HepG2 (cell line): Measurements from ENCODE around the gene C3orf22. TPM values are rescaled to one million over a fixed set of nuclear protein-coding genes. Genes with fewer than 3 reads are reported as not detected.

Source experiments
- ATAC-seq: fragments of 200-7000 bp; cut with Tn5 transposase; 3 replicates; pipeline ENCODE4 v1.9.1; 2020; ENCODE audit warnings: mild to moderate bottlenecking, moderate library complexity
- BruUV-seq: library from RNA; stranded (reverse); fragments of 400-500 nt; replicated peaks from 2 replicates; lab custom pipeline; 2021; lab: Mats Ljungman, UMichigan
- CTCF ChIA-PET: fragments of 300-600 bp; formaldehyde crosslinking; extraction: SDS; loops from one replicate; lab custom pipeline; 2021; ENCODE audit warnings: low total read pairs, inconsistent platforms, low intra/inter-chr PET ratio; lab: Yijun Ruan, JAX
- POLR2A ChIA-PET: fragments of 350-600 bp; sonication (Branson Sonifier 250); formaldehyde crosslinking; loops from one replicate; lab custom pipeline; 2020; ENCODE audit warnings: antibody characterized with exemption, inconsistent platforms; lab: Yijun Ruan, JAX
- DNase-seq: peaks from one replicate; pipeline ENCODE4 v3.0.0-alpha.2; 2015; ENCODE audit warnings: low spot score
- FAIRE-seq: peaks from 3 replicates; lab custom pipeline; 2011; peaks lifted over from hg19 to GRCh38; lab: Jason Lieb, UNC
- H2AFZ ChIP-seq: one replicate; pipeline ENCODE4 v1.6.1; 2011; ENCODE audit warnings: low read length, inconsistent platforms
- H3K27ac ChIP-seq: fragments of 300-600 bp; 3 replicates; pipeline ENCODE4 v1.8.0; 2011; ENCODE audit warnings: mixed run types, mild to moderate bottlenecking, mixed read lengths, low read length, inconsistent platforms; ENCODE audit not compliant: insufficient read depth; ENCODE audit errors: extremely low read length
- H3K27me3 ChIP-seq, 2 experiments: fragments of 200-600 bp in 1 of 2; 2 replicates in 1 of 2; 3 replicates in 1 of 2; pipeline versions ENCODE4 v1.6.0 to v1.8.0; 2011; ENCODE audit warnings: low read length in 2 of 2, mild to moderate bottlenecking in 2 of 2, moderate library complexity in 2 of 2, inconsistent platforms in 1 of 2; ENCODE audit not compliant: insufficient read depth in 2 of 2, control insufficient read depth in 1 of 2
- H3K36me3 ChIP-seq, 2 experiments: fragments of 200-600 bp in 1 of 2; replicated peaks in 1 of 2; 2 replicates in 1 of 2; 3 replicates in 1 of 2; pipeline versions ENCODE4 v1.5.1 to v1.8.0; 2011; ENCODE audit warnings: low read length in 2 of 2, inconsistent platforms in 1 of 2; ENCODE audit not compliant: insufficient read depth in 2 of 2, control insufficient read depth in 1 of 2
- H3K4me1 ChIP-seq: 2 replicates; pipeline ENCODE4 v1.5.1; 2012; ENCODE audit warnings: low read length, inconsistent platforms; ENCODE audit not compliant: insufficient read depth
- H3K4me2 ChIP-seq: 2 replicates; pipeline ENCODE4 v1.6.0; 2011; ENCODE audit warnings: low read depth, low read length, inconsistent platforms
- H3K4me3 ChIP-seq, 3 experiments: fragments of 200-600 bp in 1 of 3; sonication (generic), shearing (Covaris generic) in 1 of 3; replicated peaks in 1 of 3; 2 replicates each; pipeline ENCODE4 v1.5.1; 2011 to 2016; ENCODE audit warnings: low read length in 3 of 3, inconsistent platforms in 2 of 3, low read depth in 2 of 3, mild to moderate bottlenecking in 2 of 3, control low read depth in 1 of 3, mixed read lengths in 1 of 3; ENCODE audit not compliant: insufficient read depth in 1 of 3
- H3K79me2 ChIP-seq: one replicate; pipeline ENCODE4 v1.6.1; 2011; ENCODE audit warnings: low read length, inconsistent platforms; ENCODE audit not compliant: insufficient read depth
- H3K9ac ChIP-seq: 2 replicates; pipeline ENCODE4 v1.6.0; 2011; ENCODE audit warnings: mild to moderate bottlenecking, low read depth, low read length, inconsistent platforms; ENCODE audit not compliant: insufficient read depth
- H3K9me3 ChIP-seq: 2 replicates; pipeline ENCODE4 v1.5.1; 2012; ENCODE audit warnings: mild to moderate bottlenecking, low read length
- H4K20me1 ChIP-seq: 2 replicates; pipeline ENCODE4 v1.6.0; 2011; ENCODE audit warnings: inconsistent platforms, mild to moderate bottlenecking, low read length, moderate library complexity; ENCODE audit not compliant: insufficient read depth
- HHEX ChIP-seq: IDR thresholded peaks from 2 replicates; pipeline ENCODE4 v1.6.1; 2016; ENCODE audit warnings: control low read depth
- HNF4A ChIP-seq: sonication (generic); formaldehyde crosslinking; IDR thresholded peaks from 2 replicates; pipeline ENCODE4 v1.4.0; 2020; ENCODE audit warnings: missing genetic modification reagents
- POGZ ChIP-seq: sonication (generic); formaldehyde crosslinking; IDR thresholded peaks from 2 replicates; pipeline ENCODE4 v1.4.0; 2020; ENCODE audit warnings: mild to moderate bottlenecking, missing genetic modification reagents
- SMAD1 ChIP-seq: sonication (generic); formaldehyde crosslinking; IDR thresholded peaks from 2 replicates; pipeline ENCODE4 v1.4.0; 2020; ENCODE audit warnings: missing genetic modification reagents, low read depth, mild to moderate bottlenecking, borderline replicate concordance
- WGBS: methylation state at CpG from one replicate; pipeline ENCODE4 v1.1.6; 2017; ENCODE audit warnings: low lambda C conversion rate; 5-methylcytosine and 5-hydroxymethylcytosine counted together
- in situ Hi-C: cut with HindIII; loops from 2 replicates; pipeline ENCODE4 v1.10.0; 2017; ENCODE audit warnings: low pct_unique_long_range_greater_than_20kb; ENCODE audit not compliant: extremely low pct_ligation_motif_present
- intact Hi-C: fragments of 100-400 bp; cut with micrococcal nuclease; formaldehyde crosslinking; loops from one replicate; pipeline ENCODE4 v1.10.0; 2022; ENCODE audit not compliant: unreplicated experiment
- polyA plus RNA-seq, 8 experiments: library from polyadenylated mRNA; depleted of rRNA in 3 of 8; stranded (reverse) in 7 of 8; unstranded in 1 of 8; fragments of >200 nt; fragmentation: Illumina TruSeq in 4 of 8; extraction: Trizol in 4 of 8; gene quantifications; 2 replicates each; pipeline versions ENCODE4 v1.2.1 to v1.2.3, GENCODE V29; 2011 to 2016; ENCODE audit warnings: low read depth in 4 of 8, missing spikeins in 1 of 8, mixed read lengths in 1 of 8; ENCODE audit not compliant: insufficient read depth in 1 of 8
- total RNA-seq, 5 experiments: library from RNA; depleted of rRNA; stranded (reverse); fragments of >200 nt; fragmentation: Illumina TruSeq; extraction: Trizol; gene quantifications; 2 replicates each; pipeline ENCODE4 v1.2.3, GENCODE V29; 2016; ENCODE audit warnings: low read depth in 1 of 5
- TF ChIP-seq, protein P1 (sequence below): sonication (generic); formaldehyde crosslinking; IDR thresholded peaks from 2 replicates; pipeline ENCODE4 v1.4.0; 2020; ENCODE audit warnings: missing genetic modification reagents
- TF ChIP-seq, protein P2 (sequence below): IDR thresholded peaks from 2 replicates; pipeline ENCODE4 v1.6.1; 2016; ENCODE audit warnings: missing genetic modification reagents, missing compliant biosample characterization
- TF ChIP-seq, protein P3 (sequence below): sonication (generic); formaldehyde crosslinking; conservative IDR thresholded peaks from 2 replicates; pipeline ENCODE4 v1.4.0; 2020; ENCODE audit warnings: missing genetic modification reagents
- TF ChIP-seq, protein P4 (sequence below): sonication (generic); formaldehyde crosslinking; IDR thresholded peaks from 2 replicates; pipeline ENCODE4; 2020; ENCODE audit warnings: missing genetic modification reagents, mild to moderate bottlenecking, borderline replicate concordance

The C3orf22 gene
- total and polyA plus RNA-seq, 2 of the 13 experiments (the other 11 are each of a cell fraction or from before 2014, with no cell fraction given), result not detected

DNA sequence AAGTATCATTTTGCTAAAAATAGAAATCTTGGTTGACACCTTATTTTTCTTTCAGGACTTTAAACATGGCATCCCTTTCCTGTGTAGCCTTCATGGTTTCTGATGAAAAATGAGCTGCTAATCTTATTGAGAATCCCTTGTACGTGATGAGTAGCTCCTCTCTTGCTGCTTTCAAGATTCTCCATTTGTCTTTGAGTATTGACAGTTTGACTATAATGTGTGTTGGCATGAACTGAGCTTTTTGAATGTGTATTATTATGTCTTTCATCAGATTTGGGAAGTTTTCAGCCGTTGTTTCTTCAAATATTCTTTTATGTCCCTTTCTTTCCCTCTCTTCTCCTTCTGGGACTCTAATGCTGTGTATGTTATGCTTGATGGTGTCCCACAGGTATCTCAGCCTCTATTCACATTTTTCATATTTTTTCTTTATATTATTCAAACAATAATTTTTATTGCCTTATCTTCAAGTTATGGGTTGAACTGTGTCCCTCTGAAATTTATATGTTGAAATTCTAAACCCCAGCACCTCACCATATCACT is 4.1 kb upstream of the C3orf22 start:
- Histone ChIP-seq H2AFZ (no peak overlapping the region), H3K27me3 (peaks cover 2 to 14% of the 10 kb centered on the region in 2 experiments; a peak in 3 of 5 replicates), H3K9ac (no peak overlapping the region), H3K4me1 (peaks cover 3% of the 10 kb centered on the region; the same call in 1 of the 2 replicates), H3K9me3 (no peaks in the 10 kb centered on the region), H4K20me1 (no peaks in the 10 kb centered on the region), H3K79me2 (no peaks in the 10 kb centered on the region), H3K27ac (no peak overlapping the region), H3K4me2 (no peak overlapping the region), H3K4me3 (no peak overlapping the region), H3K36me3 (no peaks in the 10 kb centered on the region)
- ChIA-PET CTCF (no interaction called here), POLR2A (no interaction called here)
- BruUV-seq, result no TSS peak
- in situ Hi-C loops, result no loop called here
- FAIRE-seq (no peak), ATAC-seq (no peak), DNase-seq (no peak)
- 0% methylated on average over 2 of the region's 2 CpGs for WGBS
- intact Hi-C loops, result no loop called here
- TF ChIP-seq HHEX (CRISPR knock-in tag) (no peak), POGZ (CRISPR knock-in tag) (no peak), SMAD1 (no peak), HNF4A (CRISPR knock-in tag) (no peak)
- TF ChIP-seq, protein P1, sequence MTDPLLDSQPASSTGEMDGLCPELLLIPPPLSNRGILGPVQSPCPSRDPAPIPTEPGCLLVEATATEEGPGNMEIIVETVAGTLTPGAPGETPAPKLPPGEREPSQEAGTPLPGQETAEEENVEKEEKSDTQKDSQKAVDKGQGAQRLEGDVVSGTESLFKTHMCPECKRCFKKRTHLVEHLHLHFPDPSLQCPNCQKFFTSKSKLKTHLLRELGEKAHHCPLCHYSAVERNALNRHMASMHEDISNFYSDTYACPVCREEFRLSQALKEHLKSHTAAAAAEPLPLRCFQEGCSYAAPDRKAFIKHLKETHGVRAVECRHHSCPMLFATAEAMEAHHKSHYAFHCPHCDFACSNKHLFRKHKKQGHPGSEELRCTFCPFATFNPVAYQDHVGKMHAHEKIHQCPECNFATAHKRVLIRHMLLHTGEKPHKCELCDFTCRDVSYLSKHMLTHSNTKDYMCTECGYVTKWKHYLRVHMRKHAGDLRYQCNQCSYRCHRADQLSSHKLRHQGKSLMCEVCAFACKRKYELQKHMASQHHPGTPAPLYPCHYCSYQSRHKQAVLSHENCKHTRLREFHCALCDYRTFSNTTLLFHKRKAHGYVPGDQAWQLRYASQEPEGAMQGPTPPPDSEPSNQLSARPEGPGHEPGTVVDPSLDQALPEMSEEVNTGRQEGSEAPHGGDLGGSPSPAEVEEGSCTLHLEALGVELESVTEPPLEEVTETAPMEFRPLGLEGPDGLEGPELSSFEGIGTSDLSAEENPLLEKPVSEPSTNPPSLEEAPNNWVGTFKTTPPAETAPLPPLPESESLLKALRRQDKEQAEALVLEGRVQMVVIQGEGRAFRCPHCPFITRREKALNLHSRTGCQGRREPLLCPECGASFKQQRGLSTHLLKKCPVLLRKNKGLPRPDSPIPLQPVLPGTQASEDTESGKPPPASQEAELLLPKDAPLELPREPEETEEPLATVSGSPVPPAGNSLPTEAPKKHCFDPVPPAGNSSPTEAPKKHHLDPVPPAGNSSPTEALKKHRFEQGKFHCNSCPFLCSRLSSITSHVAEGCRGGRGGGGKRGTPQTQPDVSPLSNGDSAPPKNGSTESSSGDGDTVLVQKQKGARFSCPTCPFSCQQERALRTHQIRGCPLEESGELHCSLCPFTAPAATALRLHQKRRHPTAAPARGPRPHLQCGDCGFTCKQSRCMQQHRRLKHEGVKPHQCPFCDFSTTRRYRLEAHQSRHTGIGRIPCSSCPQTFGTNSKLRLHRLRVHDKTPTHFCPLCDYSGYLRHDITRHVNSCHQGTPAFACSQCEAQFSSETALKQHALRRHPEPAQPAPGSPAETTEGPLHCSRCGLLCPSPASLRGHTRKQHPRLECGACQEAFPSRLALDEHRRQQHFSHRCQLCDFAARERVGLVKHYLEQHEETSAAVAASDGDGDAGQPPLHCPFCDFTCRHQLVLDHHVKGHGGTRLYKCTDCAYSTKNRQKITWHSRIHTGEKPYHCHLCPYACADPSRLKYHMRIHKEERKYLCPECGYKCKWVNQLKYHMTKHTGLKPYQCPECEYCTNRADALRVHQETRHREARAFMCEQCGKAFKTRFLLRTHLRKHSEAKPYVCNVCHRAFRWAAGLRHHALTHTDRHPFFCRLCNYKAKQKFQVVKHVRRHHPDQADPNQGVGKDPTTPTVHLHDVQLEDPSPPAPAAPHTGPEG, result no peak
- TF ChIP-seq, protein P2, sequence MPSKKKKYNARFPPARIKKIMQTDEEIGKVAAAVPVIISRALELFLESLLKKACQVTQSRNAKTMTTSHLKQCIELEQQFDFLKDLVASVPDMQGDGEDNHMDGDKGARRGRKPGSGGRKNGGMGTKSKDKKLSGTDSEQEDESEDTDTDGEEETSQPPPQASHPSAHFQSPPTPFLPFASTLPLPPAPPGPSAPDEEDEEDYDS (CRISPR knock-in tag), result no peak
- TF ChIP-seq, protein P3, sequence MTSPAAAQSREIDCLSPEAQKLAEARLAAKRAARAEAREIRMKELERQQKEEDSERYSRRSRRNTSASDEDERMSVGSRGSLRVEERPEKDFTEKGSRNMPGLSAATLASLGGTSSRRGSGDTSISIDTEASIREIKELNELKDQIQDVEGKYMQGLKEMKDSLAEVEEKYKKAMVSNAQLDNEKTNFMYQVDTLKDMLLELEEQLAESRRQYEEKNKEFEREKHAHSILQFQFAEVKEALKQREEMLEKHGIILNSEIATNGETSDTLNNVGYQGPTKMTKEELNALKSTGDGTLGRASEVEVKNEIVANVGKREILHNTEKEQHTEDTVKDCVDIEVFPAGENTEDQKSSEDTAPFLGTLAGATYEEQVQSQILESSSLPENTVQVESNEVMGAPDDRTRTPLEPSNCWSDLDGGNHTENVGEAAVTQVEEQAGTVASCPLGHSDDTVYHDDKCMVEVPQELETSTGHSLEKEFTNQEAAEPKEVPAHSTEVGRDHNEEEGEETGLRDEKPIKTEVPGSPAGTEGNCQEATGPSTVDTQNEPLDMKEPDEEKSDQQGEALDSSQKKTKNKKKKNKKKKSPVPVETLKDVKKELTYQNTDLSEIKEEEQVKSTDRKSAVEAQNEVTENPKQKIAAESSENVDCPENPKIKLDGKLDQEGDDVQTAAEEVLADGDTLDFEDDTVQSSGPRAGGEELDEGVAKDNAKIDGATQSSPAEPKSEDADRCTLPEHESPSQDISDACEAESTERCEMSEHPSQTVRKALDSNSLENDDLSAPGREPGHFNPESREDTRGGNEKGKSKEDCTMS (CRISPR knock-in tag), result no peak
- TF ChIP-seq, protein P4, sequence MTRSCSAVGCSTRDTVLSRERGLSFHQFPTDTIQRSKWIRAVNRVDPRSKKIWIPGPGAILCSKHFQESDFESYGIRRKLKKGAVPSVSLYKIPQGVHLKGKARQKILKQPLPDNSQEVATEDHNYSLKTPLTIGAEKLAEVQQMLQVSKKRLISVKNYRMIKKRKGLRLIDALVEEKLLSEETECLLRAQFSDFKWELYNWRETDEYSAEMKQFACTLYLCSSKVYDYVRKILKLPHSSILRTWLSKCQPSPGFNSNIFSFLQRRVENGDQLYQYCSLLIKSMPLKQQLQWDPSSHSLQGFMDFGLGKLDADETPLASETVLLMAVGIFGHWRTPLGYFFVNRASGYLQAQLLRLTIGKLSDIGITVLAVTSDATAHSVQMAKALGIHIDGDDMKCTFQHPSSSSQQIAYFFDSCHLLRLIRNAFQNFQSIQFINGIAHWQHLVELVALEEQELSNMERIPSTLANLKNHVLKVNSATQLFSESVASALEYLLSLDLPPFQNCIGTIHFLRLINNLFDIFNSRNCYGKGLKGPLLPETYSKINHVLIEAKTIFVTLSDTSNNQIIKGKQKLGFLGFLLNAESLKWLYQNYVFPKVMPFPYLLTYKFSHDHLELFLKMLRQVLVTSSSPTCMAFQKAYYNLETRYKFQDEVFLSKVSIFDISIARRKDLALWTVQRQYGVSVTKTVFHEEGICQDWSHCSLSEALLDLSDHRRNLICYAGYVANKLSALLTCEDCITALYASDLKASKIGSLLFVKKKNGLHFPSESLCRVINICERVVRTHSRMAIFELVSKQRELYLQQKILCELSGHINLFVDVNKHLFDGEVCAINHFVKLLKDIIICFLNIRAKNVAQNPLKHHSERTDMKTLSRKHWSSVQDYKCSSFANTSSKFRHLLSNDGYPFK (CRISPR knock-in tag), result no peak
